Skin of body (tissue), 2 donors: Measurements from ENCODE around the gene NCBP1. TPM values are rescaled to one million over a fixed set of nuclear protein-coding genes. Genes with fewer than 3 reads are reported as not detected.
"Not testable (repeated sequence)": the region's sequence is repeated elsewhere in the genome, so short reads cannot be mapped to it uniquely, and the experiment has no call there.

Experiments used
- DNase-seq: peaks from one replicate; lab custom pipeline; 2025; lab: John Stamatoyannopoulos, UW
- total RNA-seq: library from RNA; depleted of rRNA; stranded (reverse); fragments of >200 nt; gene quantifications from one replicate; pipeline ENCODE4 v1.2.3, GENCODE V29; 2014

NCBP1 gene
- total RNA-seq, 1 donor from 2014 or later, result 32.7 TPM

DNA sequence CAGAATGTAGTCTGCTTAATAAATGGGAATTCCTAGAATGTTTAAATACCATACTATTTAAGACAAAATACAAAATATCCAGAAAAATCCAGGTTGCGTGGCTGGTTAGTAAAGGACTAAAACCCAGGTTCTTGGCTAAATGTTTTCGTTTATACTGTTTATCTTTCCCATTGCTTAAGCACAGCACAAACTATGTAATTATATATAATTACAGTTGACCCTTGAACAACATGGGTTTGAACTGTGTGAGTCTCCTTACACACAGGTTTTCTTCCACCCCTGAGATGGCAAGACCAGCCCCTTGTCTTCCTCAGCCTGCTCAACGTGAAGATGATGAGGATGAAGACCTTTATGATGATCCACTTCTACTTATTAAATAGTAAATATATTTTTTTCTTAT, 38.8 kb downstream of the NCBP1 start:
- no peak for DNase-seq

DNA sequence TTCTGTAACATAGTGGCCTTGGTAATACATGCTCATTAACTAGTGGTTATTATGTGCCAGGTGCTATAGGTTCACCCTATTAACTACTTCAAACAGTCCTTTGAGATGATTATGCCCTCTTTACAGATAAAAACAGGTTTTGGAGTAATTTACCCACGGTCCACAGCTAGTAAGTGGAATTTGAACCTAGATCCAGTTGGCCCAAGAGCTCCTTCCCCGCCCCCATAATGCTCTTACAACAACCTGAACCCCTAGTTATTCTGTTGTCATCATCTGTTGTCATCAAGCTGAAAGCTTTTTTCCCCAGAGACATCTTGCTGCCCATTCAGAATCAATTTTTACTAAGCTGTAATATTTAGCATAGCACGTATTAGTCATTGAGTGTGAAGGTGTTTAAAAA, 40.3 kb downstream of the NCBP1 start:
- no peak for DNase-seq

DNA sequence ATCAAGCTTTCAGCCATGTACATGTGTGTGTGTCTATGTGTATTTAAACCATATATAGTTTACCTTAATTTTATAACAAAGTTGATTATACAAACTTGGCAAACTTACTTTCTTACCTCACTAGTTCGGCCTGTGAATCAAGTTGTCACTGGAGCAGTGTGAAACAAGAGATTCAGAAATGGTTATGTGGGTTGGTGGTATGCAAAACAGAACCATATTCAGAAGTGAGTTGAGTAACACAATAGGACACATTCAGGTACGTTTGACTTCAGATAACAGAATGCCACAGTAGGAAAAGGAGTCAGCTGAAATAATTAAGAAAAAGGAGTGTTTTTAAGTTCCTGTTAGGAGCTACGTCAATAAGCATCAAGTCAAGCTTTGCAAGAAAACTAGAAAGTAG, 42.0 kb downstream of the NCBP1 start:
- DNase-seq, result no peak

DNA sequence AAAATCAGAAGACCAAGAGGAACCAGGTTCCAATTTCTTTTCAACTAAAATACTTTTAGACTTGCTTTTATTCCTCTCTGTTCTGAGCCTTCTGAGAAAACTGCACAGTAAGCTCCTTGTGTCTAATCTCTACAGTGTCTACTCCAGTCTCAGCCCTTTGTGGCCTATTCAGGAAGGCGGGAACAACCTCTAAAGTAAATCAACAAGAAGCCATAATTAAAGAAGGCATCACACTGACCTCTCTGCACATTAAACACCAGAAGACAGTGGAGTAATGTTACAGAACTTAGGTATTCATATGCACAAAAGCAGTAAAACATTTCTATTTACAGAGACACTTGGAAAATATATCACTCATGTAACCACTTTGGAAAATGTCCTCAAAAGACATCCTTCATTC, 48.6 kb downstream of the NCBP1 start:
- DNase-seq, result no peak

DNA sequence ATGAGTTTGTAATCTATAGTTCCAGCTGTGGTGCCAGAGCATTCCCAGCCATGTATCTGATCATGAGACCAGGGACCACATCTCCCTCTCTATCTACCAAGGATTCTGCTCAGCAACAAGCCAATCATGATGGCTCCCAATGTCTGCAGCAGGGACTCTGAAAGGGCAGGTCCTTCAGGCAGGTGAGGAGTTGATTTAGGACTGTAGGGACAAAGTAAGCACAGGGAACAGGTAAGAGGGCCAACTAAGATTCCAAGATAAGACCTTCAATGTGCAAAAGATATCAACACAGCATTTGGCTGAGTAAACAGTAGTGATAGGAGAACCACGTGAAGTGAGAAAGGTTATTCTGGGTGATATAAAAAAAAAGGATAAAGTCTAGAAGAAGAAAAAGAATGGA, 55.0 kb downstream of the NCBP1 start:
- DNase-seq, result no peak

DNA sequence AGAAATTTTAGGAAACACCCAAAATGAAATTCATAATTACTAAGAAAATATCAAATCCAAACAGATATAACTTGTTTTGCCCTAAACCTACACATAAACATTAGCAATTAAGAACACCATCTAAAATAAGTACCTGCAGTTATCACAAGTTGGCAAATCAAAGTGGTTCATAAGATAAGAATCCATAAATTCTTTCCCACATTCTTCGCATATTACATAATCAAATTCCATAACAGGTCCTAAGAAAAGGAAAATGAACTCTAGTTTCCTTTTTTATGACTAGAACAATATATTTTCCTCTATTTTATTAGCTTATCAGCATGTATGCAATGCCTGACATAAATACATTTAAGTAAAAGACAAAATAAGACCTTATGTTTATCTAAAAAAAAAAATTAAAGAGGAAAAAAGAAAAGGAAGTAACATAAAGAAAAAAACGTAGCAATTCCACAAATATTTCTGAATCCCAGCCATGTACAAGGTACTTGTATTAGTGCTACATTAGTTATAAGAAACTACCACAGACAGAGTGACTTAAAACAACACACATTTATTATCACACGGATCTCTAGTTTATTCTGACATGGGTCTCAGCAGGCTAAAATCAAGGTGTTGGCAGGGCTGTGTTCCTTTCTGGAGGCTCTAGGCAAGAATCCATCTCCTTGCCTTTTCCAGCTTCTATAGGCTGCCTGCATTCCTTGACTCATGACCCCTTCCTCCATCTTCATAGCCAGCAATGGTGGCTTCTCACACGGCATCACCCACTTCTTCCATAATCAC, 56.0 kb downstream of the NCBP1 start:
- no peak for DNase-seq

DNA sequence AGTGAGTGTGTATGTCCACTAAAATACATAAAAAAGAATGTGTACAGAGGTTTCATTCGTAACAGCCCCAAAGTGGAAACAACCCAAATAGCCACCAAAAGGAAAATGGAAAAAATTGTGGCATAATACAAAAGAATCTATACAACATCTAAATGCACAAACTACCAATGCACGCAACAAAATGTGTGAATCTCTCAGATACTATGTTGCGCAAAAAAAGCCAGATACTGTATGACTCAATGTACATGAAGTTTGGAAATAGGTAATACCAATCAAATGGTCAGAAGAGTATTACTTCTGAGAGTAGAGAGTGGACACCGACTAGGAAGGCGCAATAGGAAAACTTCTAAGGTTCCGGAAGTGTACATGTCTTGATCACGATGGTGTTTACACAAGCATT, 61.1 kb downstream of the NCBP1 start:
- DNase-seq, result no peak

DNA sequence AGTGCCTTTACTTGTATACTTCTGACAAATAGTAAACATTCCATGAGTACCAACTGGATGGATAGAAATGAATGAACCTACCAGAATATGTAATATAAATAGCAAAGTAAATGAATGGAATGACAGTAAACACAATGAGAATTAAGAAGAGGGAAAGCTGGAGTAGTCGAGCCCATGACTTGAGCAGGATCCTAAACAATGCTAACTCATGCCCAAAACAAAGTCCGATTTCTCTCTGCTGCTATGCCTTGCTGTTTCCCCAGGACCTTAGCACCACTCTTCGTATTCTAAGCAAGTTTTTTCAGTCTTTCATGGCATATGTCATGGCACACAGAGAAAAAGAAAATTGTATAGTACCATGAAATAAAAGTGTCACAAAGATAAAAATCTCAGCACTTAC, 61.8 kb downstream of the NCBP1 start:
- no peak for DNase-seq

DNA sequence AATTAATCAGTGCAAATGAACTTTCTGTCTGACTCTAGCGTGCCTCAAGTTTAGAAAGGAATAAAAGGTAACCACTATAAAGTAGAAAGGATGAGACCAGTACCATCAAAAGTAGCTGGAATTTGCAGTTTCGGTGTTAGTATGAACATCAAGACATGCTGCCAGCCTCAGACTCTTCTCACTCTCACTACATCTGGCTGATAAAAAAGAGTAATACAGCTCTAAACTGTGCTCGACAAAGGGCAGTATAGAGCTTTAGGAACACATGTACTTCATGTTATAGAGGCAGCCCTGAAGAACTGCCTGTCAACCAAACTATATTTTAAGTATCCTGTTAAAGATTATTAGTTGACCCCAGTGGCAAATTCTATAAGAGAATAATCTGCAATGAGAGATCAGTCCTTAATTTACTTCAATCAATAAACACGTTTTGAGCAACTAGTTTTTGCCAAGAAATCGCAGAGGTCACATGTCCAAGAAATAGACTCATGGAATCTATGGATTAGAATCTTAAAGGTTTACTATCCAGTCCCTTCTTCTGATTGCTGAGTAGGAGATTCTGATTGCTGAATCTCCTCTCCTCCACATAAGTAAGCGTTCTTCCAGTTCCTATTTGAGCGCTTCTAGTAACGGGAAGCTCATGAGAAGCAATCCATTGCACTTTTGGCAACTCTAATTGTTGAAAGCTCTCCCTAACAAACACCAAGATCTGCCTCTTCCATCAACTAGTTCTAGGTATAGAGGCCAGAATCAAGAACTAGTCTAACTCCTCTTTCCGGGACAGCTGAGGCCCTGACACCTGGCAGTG, 62.6 kb downstream of the NCBP1 start:
- peak; percentile 42 for DNase-seq

DNA sequence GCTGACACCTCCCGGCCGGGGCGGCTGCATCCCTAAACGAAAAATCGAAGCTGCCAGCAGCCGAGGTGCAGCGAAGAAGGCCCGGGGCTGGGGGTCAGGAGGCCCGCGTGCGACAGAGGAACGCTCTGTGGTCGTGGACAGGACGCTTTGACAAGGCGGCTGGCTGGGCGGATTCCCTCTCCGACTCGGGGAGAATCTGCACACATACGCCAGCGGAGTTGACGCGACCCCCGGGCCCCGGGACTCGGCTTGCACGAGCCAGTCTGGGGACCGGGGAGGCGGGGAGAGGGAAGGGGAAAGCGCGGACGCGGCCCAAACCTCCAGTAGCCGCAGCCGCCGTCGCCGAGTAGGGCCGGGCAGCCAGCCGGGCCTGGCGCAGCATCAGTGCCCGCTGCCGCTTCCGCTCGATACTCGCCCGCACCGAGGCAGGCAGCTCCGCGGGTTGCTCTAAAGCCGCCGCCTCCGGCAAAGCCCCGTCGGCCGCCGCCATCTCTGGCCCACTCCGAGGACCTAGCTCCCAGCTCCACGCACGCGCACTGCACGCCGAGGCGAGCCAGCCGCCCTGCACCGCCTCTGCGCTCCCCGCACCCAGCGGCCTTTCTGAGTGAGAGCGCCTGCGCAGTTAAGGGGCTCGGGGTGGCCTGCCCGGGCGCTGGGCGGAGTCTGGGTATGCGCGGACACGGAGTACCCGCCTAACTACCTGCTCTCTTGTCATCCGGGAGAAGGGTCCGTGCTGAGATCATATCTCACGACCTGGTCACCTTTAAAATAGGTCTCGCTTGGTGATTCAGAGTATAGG, 63.4 kb downstream of the NCBP1 start, which contains the start of gene XPA:
XPA (minus strand) TSS at position 538 of the 799 bp plus-strand sequence; CDS start at position 490, 48 bp downstream.
- DNase-seq, result peak; percentile 92

DNA sequence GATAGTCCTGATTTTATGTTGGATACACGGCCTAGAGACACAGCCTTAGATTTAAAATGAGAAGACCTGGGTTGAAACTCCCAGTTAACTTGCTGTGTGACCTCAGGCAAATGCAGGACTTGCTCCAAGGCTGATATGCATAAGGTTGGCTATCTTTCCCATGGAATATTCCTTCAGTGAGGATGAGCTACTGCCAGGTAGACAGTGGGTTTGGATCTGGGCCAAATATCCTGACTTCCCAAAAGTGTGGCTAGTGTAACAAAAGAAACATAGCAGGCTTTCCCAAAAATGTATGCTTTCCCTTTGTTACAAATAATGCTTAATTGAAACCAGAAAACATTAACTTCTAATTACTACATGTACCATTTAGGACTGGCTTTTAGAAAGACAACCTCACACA, 64.2 kb downstream of the NCBP1 start:
- DNase-seq, result no peak

DNA sequence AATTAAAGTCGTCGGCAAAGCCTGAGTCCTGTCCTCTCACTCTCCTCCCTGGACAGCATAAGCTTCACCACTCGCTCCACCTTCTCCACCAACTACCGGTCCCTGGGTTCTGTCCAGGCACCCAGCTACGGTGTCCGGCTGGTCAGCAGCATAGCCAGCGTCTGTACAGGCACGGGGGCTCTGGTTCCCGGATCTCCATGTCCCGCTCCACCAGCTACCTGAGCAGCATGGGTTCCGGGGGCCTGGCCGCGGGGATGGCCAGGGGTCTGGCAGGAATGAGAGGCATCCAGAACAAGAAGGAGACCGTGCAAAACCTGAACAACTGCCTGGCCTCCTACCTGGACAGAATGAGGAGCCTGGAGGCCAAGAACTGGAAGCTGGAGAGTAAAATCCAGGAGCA, 65.2 kb downstream of the NCBP1 start:
- DNase-seq, result no peak

DNA sequence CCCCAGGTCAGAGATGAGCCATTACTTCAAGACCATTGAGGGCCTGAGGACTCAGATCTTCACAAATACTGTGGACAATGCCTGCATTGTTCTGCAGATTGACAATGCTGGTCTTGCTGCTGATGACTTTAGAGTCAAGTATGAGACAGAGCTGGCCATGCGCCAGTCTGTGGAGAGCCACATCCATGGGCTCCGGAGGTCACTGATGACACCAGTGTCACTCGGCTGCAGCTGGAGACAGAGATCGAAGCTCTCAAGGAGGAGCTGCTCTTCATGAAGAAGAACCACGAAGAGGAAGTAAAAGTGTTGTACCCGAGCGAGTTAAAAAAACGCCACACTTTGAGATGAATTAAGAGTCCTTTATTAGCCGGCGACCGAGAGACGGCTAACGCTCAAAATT, 65.7 kb downstream of the NCBP1 start:
- not testable (repeated sequence) for DNase-seq

DNA sequence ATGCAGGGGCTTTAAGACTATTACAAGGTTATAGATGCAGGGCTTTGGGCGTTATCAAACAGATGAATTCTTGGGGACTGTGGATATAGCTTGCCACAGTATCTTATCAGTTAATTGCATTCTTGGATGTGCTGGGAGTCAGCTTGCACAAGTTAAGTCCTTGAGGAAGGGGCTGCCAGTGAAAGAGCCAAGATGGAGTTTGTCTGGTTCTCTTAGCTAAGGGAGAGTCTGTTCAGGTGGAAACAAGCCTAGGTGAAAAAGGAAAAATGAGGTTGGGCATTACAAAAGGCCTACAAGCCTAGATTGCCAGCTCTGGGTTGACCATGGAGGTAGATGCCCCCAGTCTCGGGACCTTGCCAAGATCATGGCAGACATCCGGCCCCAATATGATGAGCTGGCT, 66.2 kb downstream of the NCBP1 start:
- not testable (repeated sequence) for DNase-seq

DNA sequence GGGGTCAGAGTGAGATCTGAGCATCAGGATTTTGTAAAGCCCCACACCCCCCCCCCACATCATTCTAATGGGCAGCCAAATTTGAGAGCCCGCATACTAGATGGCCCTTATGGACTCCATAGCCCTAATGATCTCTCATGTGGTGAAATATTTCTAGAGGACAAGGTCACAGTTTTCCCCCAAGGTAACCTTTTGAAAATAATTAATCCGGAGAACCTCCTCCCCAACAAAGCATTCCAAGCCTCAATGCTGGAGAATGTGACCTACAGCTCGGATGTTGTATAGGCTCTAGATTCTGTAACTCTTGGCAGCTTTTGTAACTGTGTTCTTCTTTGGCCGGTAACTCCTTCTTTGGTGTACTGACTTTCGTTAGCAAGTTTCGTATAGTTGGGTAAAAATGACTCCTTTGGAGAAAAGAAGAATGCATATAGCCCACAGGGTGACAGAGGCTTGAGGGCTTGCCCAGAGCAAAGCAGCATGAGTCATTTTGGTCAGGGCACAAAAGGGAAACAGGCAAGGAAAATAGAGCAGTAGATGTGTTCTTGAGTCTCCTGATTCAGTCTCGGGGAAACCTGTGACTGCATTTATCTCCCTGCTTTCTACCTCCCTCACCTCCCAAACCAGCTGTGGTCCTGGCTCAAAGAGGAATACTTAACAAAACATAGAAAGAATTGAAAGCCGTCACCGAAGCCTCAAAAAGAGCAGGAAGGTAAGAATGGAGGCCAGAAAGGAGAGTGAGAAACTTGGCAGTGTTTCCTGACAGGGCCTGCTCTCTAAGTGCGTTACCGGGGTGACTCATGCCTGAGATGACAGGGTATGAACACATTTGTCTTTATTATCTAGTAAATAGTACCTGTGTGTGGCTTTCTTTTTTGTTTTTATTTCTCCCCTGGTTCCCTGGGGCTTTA, 70.1 kb downstream of the NCBP1 start:
- no peak for DNase-seq

DNA sequence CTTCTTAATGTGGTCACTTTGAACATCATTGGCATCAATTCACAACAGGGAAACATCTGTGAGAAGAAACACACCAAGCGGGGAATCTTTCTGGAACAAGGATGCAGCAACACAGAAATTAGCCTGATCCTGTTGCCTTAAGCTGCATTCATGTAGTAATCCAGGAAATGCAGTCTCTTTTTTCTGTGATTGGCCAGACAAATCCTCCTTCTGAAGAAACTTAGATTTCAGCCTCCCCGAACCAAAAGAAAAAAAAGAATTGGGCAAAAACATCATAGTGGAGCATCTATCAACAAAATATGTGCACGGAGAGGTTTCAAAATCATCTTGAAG, 70.7 kb downstream of the NCBP1 start:
- DNase-seq, result no peak

DNA sequence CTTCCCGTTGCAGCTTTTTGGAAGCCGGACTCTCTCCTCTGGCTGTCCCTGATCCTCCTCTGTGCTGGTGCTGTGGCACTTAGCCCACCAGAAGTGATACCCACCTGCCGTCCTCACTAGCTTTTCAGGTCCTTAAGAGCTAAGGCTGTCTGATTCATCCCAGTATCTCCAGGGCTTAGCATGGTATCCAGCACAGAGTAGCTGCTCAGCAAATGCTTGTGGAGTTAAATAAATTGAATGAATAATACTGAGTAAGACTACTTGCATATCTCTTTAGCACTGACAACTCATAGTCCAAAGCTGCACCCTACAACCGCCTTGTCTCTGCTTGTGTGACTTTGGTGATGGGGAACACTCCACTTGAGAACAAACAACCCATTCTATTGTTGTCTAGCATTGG, 71.2 kb downstream of the NCBP1 start:
- DNase-seq, result no peak

DNA sequence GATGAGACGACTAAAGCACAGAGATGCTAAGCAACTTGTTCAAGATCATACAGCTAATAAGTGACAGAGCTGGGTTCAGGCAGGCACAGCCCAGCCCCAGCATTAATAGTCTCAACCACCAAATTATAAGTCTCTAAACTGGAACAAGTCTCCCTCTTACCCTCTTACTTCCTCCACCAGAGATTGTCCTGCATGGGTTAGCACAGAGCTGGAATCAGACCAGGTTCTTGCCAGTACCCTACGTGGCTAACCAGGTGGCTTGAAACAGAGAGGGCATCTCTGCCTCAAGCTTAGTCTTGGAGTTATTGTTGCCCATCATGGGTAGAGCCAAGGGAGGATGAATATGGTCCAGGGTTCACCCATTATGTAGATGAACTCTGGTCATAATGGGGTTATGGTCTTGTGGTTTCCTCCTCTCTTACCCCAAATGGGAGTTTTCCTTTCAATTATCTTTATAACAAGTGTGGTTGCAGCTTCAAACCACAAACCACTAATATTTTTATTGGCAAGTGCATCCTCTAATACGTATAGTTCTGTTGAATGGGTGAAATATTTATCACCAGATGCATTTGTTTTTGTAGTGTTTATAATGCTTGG, 71.8 kb downstream of the NCBP1 start:
- no peak for DNase-seq

DNA sequence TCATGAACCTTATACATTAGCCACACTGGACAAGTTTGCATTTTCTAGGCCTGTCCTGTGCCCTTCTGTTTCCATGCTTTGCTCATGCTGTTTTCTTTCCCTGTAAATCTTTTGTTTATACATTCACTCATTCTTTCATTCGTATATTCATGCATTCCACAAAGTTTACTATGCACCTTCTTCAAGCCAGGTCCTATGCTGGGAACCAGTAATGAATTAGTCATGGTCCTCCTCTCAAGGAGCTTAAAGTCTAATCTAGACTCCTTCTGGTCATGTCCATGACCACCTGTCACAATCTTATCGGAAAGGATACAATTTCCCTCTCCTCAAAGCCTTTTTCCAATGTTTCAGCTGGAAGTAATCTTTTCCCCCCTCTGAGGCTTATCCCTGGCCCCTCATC, 72.6 kb downstream of the NCBP1 start:
- DNase-seq, result no peak

DNA sequence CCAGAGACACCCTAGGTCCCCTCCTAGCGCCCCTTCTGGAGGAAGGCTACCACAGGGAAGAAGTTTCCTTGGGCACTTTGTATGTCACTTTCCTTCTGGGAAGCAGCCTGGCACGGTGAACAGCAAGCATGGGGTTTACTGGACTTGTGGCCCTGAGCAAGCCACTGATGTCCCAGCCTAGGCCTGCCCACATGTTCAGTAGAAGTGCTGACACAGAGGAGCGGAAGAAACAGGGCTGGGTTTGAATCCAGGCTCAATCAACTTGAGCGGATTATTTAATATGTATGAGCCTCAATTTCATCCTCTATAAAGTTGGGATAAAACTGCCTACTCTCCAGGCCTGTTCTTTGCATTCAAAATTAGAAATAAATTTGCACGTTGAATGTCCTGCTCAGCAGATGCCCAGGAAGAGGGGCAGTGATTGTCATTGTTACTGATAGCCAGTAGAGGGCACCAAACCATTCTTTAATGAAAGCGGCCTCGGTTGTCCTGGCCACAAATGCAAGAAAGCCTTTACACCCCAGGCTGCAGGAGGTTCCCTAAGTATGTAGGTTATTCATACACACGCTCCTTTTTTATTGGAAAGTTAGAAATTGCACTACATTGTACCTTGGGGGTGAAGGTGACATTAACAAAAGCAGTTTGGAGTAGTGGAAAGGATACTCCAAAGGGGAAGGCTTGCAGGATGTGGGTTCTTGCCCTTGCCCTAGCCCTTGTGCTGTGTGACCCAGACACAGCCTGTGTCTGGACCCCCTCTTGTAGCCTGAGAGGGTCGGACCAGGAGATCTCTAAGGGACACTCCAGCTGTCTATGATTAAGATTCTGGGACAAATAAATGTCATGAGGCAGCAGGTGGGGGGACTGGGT, 77.0 kb downstream of the NCBP1 start:
- DNase-seq, result peak; percentile 18
